Right cardiac atrium (tissue), 5 donors: ENCODE results near the gene FZD4. TPM values are rescaled to one million over a fixed set of nuclear protein-coding genes. Genes with fewer than 3 reads are reported as not detected.

Experiments
- ATAC-seq, 2 donors: fragments of 200-7000 bp; cut with Tn5 transposase; one replicate each; pipeline versions ENCODE4 v1.8.0 to v1.9.1; 2020; ENCODE audit warnings: moderate library complexity in 2 of 2, mild to moderate bottlenecking in 1 of 2
- DNase-seq, 3 donors: peaks; one replicate each; pipeline ENCODE4 v3.0.0-alpha.2; 2020
- H3K27ac ChIP-seq: one replicate; pipeline ENCODE4 v1.5.1; 2013; ENCODE audit warnings: mild to moderate bottlenecking, low read length, control low read depth, moderate library complexity
- H3K27me3 ChIP-seq: one replicate; pipeline ENCODE4 v1.6.1; 2013; ENCODE audit not compliant: control insufficient read depth, insufficient read depth
- H3K4me1 ChIP-seq: one replicate; pipeline ENCODE4 v1.6.1; 2013; ENCODE audit warnings: low read length; ENCODE audit not compliant: control insufficient read depth, insufficient read depth
- H3K4me3 ChIP-seq: one replicate; pipeline ENCODE4 v1.5.1; 2013; ENCODE audit warnings: low read length, control low read depth
- H3K9me3 ChIP-seq: one replicate; pipeline ENCODE4 v1.6.1; 2013; ENCODE audit warnings: low read length; ENCODE audit not compliant: control insufficient read depth
- WGBS: extraction: QIAGEN DNeasy Blood & Tissue Kit; methylation state at CpG from one replicate; pipeline ENCODE4 v1.1.7; 2013; 5-methylcytosine and 5-hydroxymethylcytosine counted together
- intact Hi-C, 4 donors: fragments of 100-400 bp; cut with DNase I; formaldehyde crosslinking; loops; one replicate each; pipeline versions ENCODE4 v1.11.0 to v1.14.0; 2022 to 2023
- polyA plus RNA-seq: library from polyadenylated mRNA; stranded (reverse); fragments of 200-250 nt; gene quantifications from one replicate; pipeline ENCODE4 v1.2.3, GENCODE V29; 2013
- total RNA-seq, 4 donors: library from RNA; stranded (reverse); fragmentation: NEBNext Ultra II Directional; extraction: Animal tissue kit (Norgen Biotek cat#: 25700); gene quantifications; one replicate each; pipeline ENCODE4 v1.2.1, GENCODE V29; 2021
- donor health status: healthy with polysubstance abuse.
- donor health status: DM: no; HTN: yes; CAD: no.
- donor health status: DM: no; HTN: no; CAD: no.
- donor health status: DM: no; HTN: yes; CAD: no; lungs with severe emphysema.
- donor health status: DM: yes; HTN: yes; CAD: no.

Gene FZD4
- total and polyA plus RNA-seq, 5 donors: 13.9 to 28.3 (median 24.2) TPM

DNA sequence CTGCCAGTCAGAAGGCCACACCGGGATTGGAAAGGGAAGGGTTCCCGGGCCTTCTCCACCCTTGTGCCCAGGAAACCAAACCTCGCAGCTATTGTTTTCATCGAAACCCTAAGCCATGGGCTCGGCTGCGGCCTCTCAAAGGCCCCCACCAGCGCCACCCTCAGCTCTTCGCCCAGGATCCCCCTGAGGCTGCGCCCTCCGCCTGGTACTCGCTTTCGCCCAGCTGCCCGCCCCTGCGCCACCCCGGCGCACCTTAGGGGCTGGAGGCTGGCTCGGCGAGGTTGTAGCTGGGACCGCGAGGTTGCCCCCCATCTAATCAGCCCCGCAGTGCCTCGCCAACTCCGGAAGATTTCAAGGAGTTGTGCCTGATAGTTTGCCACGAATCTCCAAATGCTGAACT is 49.0 kb downstream of the FZD4 start:
- intact Hi-C loops: no loop called here
- no peak for ATAC-seq
- no peaks in the 10 kb centered on the region for H3K4me1 ChIP-seq
- no peaks in the 10 kb centered on the region for H3K27me3 ChIP-seq
- no peak for DNase-seq
- H3K9me3 ChIP-seq: no peaks in the 10 kb centered on the region
- WGBS: 93% methylated on average over 24 of the region's 24 CpGs
- no peak overlapping the region for H3K27ac ChIP-seq
- no peak overlapping the region for H3K4me3 ChIP-seq

DNA sequence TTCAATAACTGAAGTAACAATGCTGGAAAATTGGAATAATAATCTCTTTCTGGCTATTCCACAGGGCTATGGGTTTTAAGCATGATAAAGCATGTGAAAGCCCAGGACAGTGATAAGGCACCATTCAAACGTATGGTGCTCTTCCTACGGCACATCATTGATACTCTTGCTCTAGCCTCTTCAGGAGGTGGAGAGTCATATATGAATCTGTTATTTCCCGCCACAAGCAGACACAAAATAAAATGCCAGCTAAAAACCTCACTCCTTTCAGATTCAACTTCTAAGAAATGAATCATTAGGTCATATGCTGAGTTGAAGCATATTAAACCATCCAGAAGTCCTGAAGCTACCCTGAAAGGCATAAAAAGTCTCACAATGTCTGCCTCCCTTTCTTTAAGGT is 49.9 kb downstream of the FZD4 start:
- intact Hi-C loops: no loop called here
- ATAC-seq: no peak
- Histone ChIP-seq H3K27ac (no peak overlapping the region), H3K4me1 (no peaks in the 10 kb centered on the region), H3K9me3 (no peaks in the 10 kb centered on the region), H3K4me3 (no peak overlapping the region), H3K27me3 (no peaks in the 10 kb centered on the region)
- WGBS: 93% methylated on average over 3 of the region's 3 CpGs
- no peak for DNase-seq

DNA sequence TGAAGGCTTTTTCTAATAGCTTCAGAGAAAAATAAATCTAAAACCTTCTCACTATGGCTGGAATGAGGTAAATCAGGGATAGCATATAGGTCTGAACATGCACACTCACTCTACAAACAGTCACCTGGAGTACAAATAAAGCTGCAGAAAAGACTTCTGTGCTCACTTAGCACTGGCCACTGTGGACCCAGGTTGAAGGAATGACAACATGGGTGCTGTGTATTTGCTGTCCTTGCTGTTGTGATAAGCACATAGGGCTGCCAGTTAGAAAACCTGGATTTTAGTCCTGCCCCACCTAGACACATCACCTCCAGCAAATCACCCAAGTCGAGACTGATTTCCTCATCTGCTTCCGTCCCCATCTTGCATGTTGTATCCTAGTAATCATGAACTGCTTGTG is 51.2 kb downstream of the FZD4 start:
- no peaks in the 10 kb centered on the region for H3K4me1 ChIP-seq
- DNase-seq (no peak), ATAC-seq (no peak)
- intact Hi-C loops: no loop called here
- H3K27me3 ChIP-seq: no peaks in the 10 kb centered on the region
- no peak overlapping the region for H3K27ac ChIP-seq
- no peak overlapping the region for H3K4me3 ChIP-seq
- 95% methylated on average over 2 of the region's 2 CpGs for WGBS
- H3K9me3 ChIP-seq: no peaks in the 10 kb centered on the region

DNA sequence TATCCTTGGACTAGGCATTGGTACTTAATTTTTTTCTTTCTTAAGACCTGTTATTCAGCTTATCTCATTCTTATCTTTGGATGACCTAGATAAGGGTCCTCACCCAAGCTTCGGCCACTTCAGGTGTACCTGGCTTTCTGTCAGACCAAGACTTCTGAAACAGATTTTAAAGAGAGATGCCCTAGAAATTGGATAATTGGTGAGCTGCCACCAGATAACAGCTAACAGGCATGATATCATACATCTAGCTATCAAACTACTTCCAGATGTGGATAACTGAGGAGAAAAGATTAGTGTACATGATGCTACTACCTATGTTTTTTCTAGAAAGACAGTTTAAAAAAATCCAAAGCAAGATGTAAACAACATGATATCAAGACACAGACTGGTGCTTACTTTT is 52.9 kb downstream of the FZD4 start:
- H3K4me3 ChIP-seq: no peak overlapping the region
- DNase-seq (no peak), ATAC-seq (no peak)
- H3K9me3 ChIP-seq: no peaks in the 10 kb centered on the region
- H3K4me1 ChIP-seq: no peaks in the 10 kb centered on the region
- no peaks in the 10 kb centered on the region for H3K27me3 ChIP-seq
- WGBS: 90% methylated on average over 1 of the region's 1 CpG
- intact Hi-C loops: no loop called here
- H3K27ac ChIP-seq: no peak overlapping the region

DNA sequence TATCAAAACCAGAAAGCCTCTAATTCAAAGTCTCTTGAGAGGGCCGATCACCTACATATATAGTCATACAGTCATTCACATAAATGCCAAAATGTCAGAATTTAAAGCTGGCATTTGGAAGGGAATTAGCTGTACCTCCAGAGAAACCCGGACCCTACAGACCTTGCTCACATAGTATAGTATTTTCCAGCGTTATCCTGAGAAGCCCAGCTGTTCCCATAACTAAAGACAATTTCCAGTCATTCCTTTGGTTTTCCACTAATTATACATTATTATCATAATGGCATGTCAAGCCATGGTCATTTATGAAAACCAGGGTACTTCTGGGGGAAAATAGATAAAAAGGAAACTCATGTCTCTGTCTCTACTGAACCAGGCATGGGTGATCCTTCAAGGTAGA is 53.6 kb downstream of the FZD4 start:
- ATAC-seq (no peak), DNase-seq (no peak)
- whole genome bisulfite sequencing: 95% methylated on average over 3 of the region's 3 CpGs
- no peaks in the 10 kb centered on the region for H3K4me1 ChIP-seq
- no peaks in the 10 kb centered on the region for H3K9me3 ChIP-seq
- H3K27me3 ChIP-seq: no peaks in the 10 kb centered on the region
- no peak overlapping the region for H3K27ac ChIP-seq
- no peak overlapping the region for H3K4me3 ChIP-seq
- intact Hi-C loops: no loop called here

DNA sequence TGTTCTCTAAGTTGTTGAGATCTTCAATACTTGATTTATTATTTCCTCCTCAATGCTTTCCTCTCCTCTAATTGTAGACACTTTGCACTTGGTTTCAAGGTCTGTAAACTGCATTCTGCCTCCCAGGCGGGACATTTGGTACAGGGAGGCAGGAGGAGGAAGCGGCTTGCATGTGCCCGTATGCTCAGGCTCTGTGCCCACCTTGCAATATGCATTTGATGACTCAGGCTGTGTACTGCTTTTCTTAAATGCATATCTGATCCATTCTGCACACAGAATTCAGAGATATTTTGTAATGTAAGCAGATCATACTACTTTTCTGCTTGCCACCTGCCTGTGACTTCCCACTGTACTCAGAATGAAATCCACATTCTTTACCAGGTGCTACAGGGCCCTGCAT is 55.0 kb downstream of the FZD4 start:
- intact Hi-C loops: no loop called here
- no peak for DNase-seq
- Histone ChIP-seq H3K27ac (no peak overlapping the region), H3K27me3 (no peaks in the 10 kb centered on the region), H3K9me3 (no peaks in the 10 kb centered on the region), H3K4me3 (no peak overlapping the region), H3K4me1 (no peaks in the 10 kb centered on the region)
- ATAC-seq: no peak
- 95% methylated on average over 3 of the region's 3 CpGs for WGBS

DNA sequence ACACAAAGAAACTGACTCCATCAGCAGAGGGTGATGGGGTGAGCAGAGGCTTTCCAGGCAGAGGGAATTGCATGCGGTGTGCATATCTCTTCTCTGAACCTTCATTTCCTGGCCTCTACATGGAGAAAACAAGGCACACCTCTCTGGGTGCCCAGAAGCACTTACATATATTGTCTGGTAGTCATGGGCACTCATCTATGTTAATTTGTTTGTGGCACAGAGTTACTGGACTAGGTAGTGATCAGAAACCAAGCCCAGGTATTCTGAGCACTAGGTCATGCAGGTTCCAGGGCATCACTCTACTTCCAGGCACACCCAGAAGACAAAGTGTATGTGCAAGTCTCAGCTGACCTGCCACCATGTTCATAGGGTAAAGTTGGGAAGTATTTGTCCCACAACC is 56.5 kb downstream of the FZD4 start:
- no peak overlapping the region for H3K27ac ChIP-seq
- H3K4me3 ChIP-seq: no peak overlapping the region
- DNase-seq (no peak), ATAC-seq (no peak)
- no peaks in the 10 kb centered on the region for H3K9me3 ChIP-seq
- H3K4me1 ChIP-seq: no peaks in the 10 kb centered on the region
- 85% methylated on average over 1 of the region's 1 CpG for WGBS
- intact Hi-C loops: no loop called here
- H3K27me3 ChIP-seq: no peaks in the 10 kb centered on the region

DNA sequence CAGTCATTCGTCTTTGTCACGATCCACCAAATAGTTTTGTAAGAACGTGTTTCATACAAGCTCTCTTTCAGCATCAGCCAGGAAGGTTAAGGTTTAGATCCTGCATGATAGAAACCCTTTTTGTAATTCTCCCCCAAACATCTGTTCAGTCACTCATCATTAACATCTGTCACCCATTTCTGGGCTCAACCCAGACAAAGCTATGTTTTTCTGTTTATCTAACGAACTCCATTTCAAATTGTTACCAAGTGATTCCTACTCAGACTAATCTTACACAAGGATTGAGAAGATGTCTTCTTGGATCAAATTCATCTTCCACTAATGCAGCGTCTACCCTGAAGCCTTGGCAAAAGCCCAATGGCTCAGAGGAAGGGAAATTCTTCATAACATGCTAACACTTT is 58.8 kb downstream of the FZD4 start:
- intact Hi-C loops: no loop called here
- no peak overlapping the region for H3K4me3 ChIP-seq
- no peak overlapping the region for H3K27ac ChIP-seq
- no peaks in the 10 kb centered on the region for H3K9me3 ChIP-seq
- H3K27me3 ChIP-seq: no peaks in the 10 kb centered on the region
- ATAC-seq (no peak), DNase-seq (no peak)
- WGBS: 44% methylated on average over 5 of the region's 5 CpGs
- H3K4me1 ChIP-seq: no peaks in the 10 kb centered on the region

Other genes with a start within 250 kb of the FZD4 start
- 10 to 100 TPM; 14.5 to 79.9 (median 28.5) TPM for gene PRSS23, start 154.9 kb downstream of the FZD4 start, total RNA-seq
- 19.7 TPM for gene PRSS23, start 154.9 kb downstream of the FZD4 start, polyA plus RNA-seq
- 10 to 100 TPM; 17.3 to 24.1 (median 18.7) TPM for gene TMEM135, start 82.5 kb upstream of the FZD4 start, total RNA-seq
- 5.7 TPM for gene TMEM135, start 82.5 kb upstream of the FZD4 start, polyA plus RNA-seq